Lower lobe of right lung (tissue), 2 donors: ENCODE data around the gene EPG5. TPM values are rescaled to one million over a fixed set of nuclear protein-coding genes. Genes with fewer than 3 reads are reported as not detected.
"Not testable (repeated sequence)": the region's sequence is repeated elsewhere in the genome, so short reads cannot be mapped to it uniquely, and the experiment has no call there.

Experiments
- ATAC-seq, 2 donors: fragments of 200-7000 bp; cut with Tn5 transposase; one replicate each; pipeline ENCODE4 v1.9.1; 2020 to 2022; ENCODE audit warnings: mild to moderate bottlenecking in 2 of 2, moderate library complexity in 2 of 2
- DNase-seq: peaks from one replicate; pipeline ENCODE4 v3.0.0-alpha.2; 2020
- H3K27ac ChIP-seq: fragments of 200-600 bp; one replicate; pipeline ENCODE4 v1.8.0; 2022
- H3K27me3 ChIP-seq: fragments of 200-600 bp; one replicate; pipeline ENCODE4 v1.8.0; 2022; ENCODE audit warnings: low read depth
- H3K36me3 ChIP-seq: fragments of 200-600 bp; one replicate; pipeline ENCODE4 v1.8.0; 2022; ENCODE audit warnings: mild to moderate bottlenecking
- H3K4me1 ChIP-seq: fragments of 200-600 bp; one replicate; pipeline ENCODE4 v1.8.0; 2022
- H3K4me3 ChIP-seq: fragments of 200-600 bp; one replicate; pipeline ENCODE4 v1.8.0; 2022; ENCODE audit warnings: mild to moderate bottlenecking
- H3K9me3 ChIP-seq: fragments of 200-600 bp; one replicate; pipeline ENCODE4 v1.8.0; 2022
- CTCF ChIP-seq: fragments of 200-600 bp; IDR thresholded peaks from one replicate; pipeline ENCODE4 v1.8.0; 2022; ENCODE audit warnings: antibody characterized with exemption, mild to moderate bottlenecking
- intact Hi-C: fragments of 100-400 bp; cut with DNase I; formaldehyde crosslinking; loops from one replicate; pipeline ENCODE4 v1.11.0; 2022
- total RNA-seq: library from RNA; stranded (reverse); fragmentation: NEBNext Ultra II Directional; extraction: Animal tissue kit (Norgen Biotek cat#: 25700); gene quantifications from one replicate; pipeline ENCODE4 v1.2.1, GENCODE V29; 2021
- donor health status: DM: no; HTN: yes; CAD: no; lungs with severe emphysema.

EPG5 gene
- total RNA-seq, 1 donor from 2014 or later, result 38.8 TPM

GRCh38 chr18:45825258-45826044, 141.7 kb downstream of the EPG5 start, which contains the start of gene SIGLEC15:
TSS of gene SIGLEC15 (plus strand) at chr18:45825675. CDS start at chr18:45825729, 54 bp downstream.
- Histone ChIP-seq H3K4me3 (no peak within 1 kb of the TSS), H3K4me1 (peaks cover 27% of the 10 kb centered on the region), H3K36me3 (no peaks in the 10 kb centered on the region), H3K9me3 (no peaks in the 10 kb centered on the region), H3K27me3 (no peaks in the 10 kb centered on the region), H3K27ac (no peak within 1 kb of the TSS)
- DNase-seq (no peak), ATAC-seq (no peak)
- TF ChIP-seq CTCF, result no peak
- intact Hi-C loops, result no loop called here

- no peak for TF ChIP-seq CTCF
- DNase-seq (no peak), ATAC-seq (no peak)
- Histone ChIP-seq H3K4me3 (no peak overlapping the region), H3K36me3 (no peaks in the 10 kb centered on the region), H3K9me3 (no peaks in the 10 kb centered on the region), H3K27me3 (no peaks in the 10 kb centered on the region), H3K4me1 (no peaks in the 10 kb centered on the region), H3K27ac (no peak overlapping the region)
- intact Hi-C loops, result no loop called here
Measured at GRCh38 chr18:45821711-45822110, 145.4 kb downstream of the EPG5 start.

GRCh38 chr18:45821026-45821425, 146.1 kb downstream of the EPG5 start:
- no peaks in the 10 kb centered on the region for H3K36me3 ChIP-seq
- no peak overlapping the region for H3K27ac ChIP-seq
- no peak for TF ChIP-seq CTCF
- DNase-seq (no peak), ATAC-seq (no peak)
- no peaks in the 10 kb centered on the region for H3K9me3 ChIP-seq
- no peak overlapping the region for H3K4me3 ChIP-seq
- intact Hi-C loops, result no loop called here
- no peaks in the 10 kb centered on the region for H3K27me3 ChIP-seq
- no peaks in the 10 kb centered on the region for H3K4me1 ChIP-seq

- Histone ChIP-seq H3K27me3 (no peaks in the 10 kb centered on the region), H3K9me3 (no peaks in the 10 kb centered on the region), H3K36me3 (no peaks in the 10 kb centered on the region), H3K27ac (no peak overlapping the region), H3K4me3 (no peak overlapping the region), H3K4me1 (no peaks in the 10 kb centered on the region)
- ATAC-seq, result no peak
- TF ChIP-seq CTCF, result no peak
- DNase-seq, result no peak
- intact Hi-C loops, result no loop called here
Measured at GRCh38 chr18:45820106-45820745, 146.9 kb downstream of the EPG5 start.

GRCh38 chr18:45818765-45819164, 148.4 kb downstream of the EPG5 start:
- H3K36me3 ChIP-seq, intact Hi-C loops, ATAC-seq, H3K9me3 ChIP-seq, H3K4me3 ChIP-seq, H3K27me3 ChIP-seq, H3K4me1 ChIP-seq, H3K27ac ChIP-seq, DNase-seq: not testable (repeated sequence)

GRCh38 chr18:45817543-45817942, 149.6 kb downstream of the EPG5 start:
- intact Hi-C loops, result no loop called here
- Histone ChIP-seq H3K36me3 (no peaks in the 10 kb centered on the region), H3K4me3 (no peak overlapping the region), H3K27ac (no peak overlapping the region), H3K9me3 (no peaks in the 10 kb centered on the region), H3K4me1 (no peaks in the 10 kb centered on the region), H3K27me3 (no peaks in the 10 kb centered on the region)
- TF ChIP-seq CTCF, result no peak
- DNase-seq (no peak), ATAC-seq (no peak)

GRCh38 chr18:45814733-45815132, 152.4 kb downstream of the EPG5 start:
- H3K4me1 ChIP-seq, intact Hi-C loops, DNase-seq, H3K27ac ChIP-seq, H3K4me3 ChIP-seq, H3K36me3 ChIP-seq, H3K27me3 ChIP-seq, H3K9me3 ChIP-seq, ATAC-seq: not testable (repeated sequence)

GRCh38 chr18:45807144-45807543, 160.0 kb downstream of the EPG5 start:
- H3K9me3 ChIP-seq, H3K4me1 ChIP-seq, DNase-seq, intact Hi-C loops, H3K27me3 ChIP-seq, H3K36me3 ChIP-seq, H3K27ac ChIP-seq, H3K4me3 ChIP-seq, ATAC-seq: not testable (repeated sequence)
